ENCODE data around the gene DUS1L.

Gene DUS1L

DNA sequence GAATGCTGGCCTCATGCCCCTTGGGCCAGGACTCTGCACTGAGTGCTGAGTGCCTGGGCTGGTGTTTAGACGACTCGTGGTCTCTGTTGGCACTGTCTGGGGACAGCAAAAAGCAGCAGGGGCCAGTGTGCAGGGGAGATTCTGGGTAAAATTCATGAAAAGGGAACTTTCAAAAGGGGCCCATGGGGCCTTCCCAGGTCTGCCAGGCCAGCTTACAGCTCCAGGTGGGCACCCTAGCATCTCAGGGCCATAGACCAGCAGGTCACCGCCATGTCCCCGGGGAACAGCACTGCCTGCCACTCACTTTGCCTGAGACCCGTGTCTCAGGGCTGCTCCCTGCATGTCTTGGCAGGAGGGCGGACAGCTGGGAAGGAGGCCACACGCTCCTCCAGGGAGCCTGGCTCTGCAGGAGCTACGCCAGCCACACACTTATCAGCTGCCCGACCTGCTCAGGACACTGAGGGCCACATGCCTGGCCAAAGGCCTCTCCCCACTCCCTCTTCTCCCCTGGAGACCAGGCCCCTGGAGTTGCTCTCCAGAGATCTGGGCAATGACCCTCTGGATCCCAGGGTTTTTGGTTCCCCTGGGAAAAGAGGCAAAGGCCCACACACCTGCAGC is 41.2 kb upstream of the DUS1L start:
- TF ChIP-seq, protein P1, sequence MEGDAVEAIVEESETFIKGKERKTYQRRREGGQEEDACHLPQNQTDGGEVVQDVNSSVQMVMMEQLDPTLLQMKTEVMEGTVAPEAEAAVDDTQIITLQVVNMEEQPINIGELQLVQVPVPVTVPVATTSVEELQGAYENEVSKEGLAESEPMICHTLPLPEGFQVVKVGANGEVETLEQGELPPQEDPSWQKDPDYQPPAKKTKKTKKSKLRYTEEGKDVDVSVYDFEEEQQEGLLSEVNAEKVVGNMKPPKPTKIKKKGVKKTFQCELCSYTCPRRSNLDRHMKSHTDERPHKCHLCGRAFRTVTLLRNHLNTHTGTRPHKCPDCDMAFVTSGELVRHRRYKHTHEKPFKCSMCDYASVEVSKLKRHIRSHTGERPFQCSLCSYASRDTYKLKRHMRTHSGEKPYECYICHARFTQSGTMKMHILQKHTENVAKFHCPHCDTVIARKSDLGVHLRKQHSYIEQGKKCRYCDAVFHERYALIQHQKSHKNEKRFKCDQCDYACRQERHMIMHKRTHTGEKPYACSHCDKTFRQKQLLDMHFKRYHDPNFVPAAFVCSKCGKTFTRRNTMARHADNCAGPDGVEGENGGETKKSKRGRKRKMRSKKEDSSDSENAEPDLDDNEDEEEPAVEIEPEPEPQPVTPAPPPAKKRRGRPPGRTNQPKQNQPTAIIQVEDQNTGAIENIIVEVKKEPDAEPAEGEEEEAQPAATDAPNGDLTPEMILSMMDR (conservative IDR thresholded peaks at IDR 0.05; ENCODE audit: low read depth, low read length): no peak
- no peak overlapping the region for H3K4me3 ChIP-seq (ENCODE audit: low read depth, low read length)

DNA sequence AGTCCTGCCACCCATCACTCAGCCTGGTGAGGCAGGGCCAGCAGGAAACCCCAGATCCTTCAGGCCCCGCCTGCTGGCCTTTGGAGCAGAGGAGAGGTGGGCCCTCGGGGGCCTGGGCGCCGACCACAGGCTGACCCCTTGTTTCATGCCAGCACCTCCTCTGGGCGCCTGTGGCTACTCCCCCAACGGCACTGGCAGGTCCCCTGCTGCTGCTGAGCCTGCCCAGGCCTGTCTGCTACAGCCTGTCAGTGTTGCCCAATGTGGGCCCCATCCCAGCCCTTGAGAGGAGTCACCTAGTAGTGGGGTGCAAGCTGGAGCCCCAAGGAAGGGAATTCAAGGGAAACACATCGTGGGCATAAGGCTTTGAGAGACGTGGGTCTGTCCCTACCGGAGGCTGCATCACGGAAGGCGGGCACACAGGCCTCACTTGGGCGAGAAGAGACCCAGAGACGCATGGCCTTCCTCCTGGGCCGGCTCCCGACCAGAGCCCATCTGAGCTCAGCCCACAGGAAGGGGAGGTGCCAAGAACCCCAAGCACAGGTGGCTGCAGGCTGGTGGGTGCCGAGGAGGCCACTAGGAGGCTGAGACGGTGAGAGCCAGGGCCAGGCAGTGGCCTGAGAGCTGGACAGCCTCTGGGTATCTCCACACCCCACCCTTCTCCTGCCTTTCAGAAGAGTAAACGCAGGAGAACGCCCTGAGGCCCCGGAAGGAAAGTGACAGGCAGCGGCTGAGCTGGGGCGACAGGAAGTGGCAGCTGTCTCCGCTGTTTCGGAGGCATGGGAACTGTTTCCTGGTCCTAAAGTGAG is 40.5 kb upstream of the DUS1L start:
- no peak overlapping the region for H3K4me3 ChIP-seq (ENCODE audit: low read depth, low read length)
- TF ChIP-seq, protein P1 (conservative IDR thresholded peaks at IDR 0.05; ENCODE audit: low read depth, low read length): peak; percentile 52
- DNase-seq (ENCODE audit: low read depth): peak; percentile 53

More for the DNA sequence above, 41.2 kb upstream of the DUS1L start:
- no peak for DNase-seq (ENCODE audit: low read depth)

DNA sequence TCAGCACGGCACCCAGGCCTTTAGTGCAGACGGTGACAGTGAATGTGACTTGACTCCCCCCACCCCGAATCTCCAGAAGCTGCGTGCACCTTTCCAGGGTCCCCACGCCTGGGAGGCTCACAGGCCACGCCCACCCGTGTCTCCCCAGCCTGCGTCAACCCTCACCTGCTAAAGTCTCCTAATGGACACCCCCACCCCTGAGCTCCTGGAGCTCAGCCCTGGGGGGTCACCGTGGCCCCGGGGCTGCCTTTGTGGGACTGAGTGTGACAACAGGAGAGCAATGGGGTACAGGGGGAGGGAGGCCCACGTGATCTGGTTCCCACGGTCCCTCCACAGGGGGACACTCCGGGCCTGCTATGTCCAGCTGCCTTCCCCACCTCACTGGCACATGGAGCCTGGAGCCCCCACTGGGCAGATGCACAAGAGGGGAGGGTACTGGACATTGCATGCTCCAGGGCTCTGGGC is 39.8 kb upstream of the DUS1L start:
- TF ChIP-seq, protein P1 (conservative IDR thresholded peaks at IDR 0.05; ENCODE audit: low read depth, low read length): no peak
- DNase-seq (ENCODE audit: low read depth): no peak
- H3K4me3 ChIP-seq (ENCODE audit: low read depth, low read length): no peak overlapping the region

DNA sequence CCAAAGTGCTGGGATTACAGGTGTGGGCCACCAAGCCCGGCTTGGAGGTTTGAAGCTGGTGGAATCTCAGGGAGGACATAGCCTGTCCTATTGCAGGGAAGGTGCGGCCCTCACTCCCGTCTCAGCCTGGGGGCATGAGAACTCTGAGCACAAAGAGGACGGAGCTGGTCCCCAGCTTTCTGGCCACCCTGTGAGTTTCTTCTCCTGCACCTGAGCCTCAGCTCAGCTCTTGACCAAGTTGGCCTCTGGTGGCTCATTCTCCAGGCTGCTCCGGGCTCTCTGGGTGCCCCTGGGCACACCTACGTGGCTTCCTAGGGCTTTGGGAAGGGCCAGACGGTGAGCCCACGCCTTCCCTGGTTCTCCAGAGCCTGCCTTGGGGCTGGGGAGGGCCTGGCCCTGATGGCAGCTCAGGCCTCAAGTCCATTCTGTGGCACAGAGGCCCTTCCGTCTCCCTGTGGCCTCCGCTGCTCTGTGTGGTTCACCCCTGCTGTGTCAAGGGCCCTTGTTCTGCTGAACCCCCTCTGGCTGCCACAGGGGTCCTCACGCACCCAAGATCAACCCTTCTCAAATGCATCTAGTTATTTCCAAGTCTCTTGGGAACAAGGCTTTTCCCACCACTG is 39.3 kb upstream of the DUS1L start:
- no peak for DNase-seq (ENCODE audit: low read depth)
- TF ChIP-seq, protein P1 (conservative IDR thresholded peaks at IDR 0.05; ENCODE audit: low read depth, low read length): no peak
- no peak overlapping the region for H3K4me3 ChIP-seq (ENCODE audit: low read depth, low read length)

DNA sequence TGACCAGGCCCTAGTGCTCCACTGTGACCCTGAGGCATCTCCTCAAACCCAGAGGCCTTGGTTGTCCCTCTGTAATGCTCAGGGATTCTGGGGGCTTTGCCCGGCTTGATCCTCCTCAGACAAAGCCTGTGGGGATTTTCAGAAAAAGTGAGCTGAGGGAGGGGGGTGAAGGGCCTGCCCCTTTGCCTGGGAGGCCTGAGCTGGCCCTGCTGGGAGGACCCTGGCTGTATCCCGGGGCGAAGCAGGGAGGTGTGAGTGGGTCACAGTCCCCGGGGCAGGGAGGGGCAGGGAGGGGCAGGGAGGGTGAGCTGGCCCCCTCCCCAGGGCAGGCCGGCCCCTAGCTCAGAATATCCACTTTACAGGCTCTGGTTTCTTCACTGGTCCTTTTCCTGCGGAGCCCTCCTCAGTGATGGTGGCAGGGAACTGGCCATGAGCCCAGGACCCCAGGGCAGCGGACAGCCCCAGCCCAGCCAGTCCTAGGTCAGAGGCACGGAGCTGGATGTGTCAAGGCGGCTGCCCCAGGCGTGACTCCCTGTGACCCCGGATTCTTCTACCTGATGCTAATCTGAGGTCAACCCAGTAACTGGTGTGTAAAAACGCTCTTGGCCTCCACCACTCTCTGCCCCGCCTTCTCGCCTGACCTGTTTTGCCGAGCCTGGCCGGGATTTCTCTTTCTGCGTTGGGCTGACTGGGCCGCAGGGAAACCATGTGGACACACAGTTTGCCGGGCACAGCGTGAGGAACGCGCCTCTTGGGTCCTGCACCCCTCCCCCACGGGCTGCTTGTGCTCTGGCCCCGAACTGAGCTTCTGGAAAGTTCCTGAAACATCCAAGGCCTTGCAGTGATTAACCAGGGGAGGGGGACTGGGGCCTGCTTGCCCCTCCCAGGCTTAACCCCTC is 38.2 kb upstream of the DUS1L start:
- DNase-seq (ENCODE audit: low read depth): peak; percentile 58

More for the DNA sequence above, 38.2 kb upstream of the DUS1L start:
- TF ChIP-seq, protein P1 (conservative IDR thresholded peaks at IDR 0.05; ENCODE audit: low read depth, low read length): no peak
- no peak overlapping the region for H3K4me3 ChIP-seq (ENCODE audit: low read depth, low read length)

Measured in choroid plexus epithelial cell (primary cell).